AG10803 (cell line): ENCODE results near the gene SLC4A9.

ENCODE experiments used
- DNase-seq: peaks from one replicate; pipeline ENCODE4 v3.0.0; 2010; ENCODE audit warnings: low read depth
- H3K4me3 ChIP-seq: 2 replicates; pipeline ENCODE4 v1.5.1; 2011; ENCODE audit warnings: mild to moderate bottlenecking, low read length, control low read depth
- CTCF ChIP-seq: conservative IDR thresholded peaks from 2 replicates; pipeline ENCODE4 v1.5.1; 2011; ENCODE audit warnings: mild to moderate bottlenecking, low read length, control low read depth, inconsistent platforms

SLC4A9 gene

GRCh38 chr5:140382866-140383265 is 22.9 kb downstream of the SLC4A9 start:
- no peak for TF ChIP-seq CTCF
- no peak for DNase-seq
- no peak overlapping the region for H3K4me3 ChIP-seq

GRCh38 chr5:140383300-140383699 is 23.3 kb downstream of the SLC4A9 start:
- TF ChIP-seq CTCF, result no peak
- H3K4me3 ChIP-seq, result no peak overlapping the region

GRCh38 chr5:140388052-140388451 is 28.1 kb downstream of the SLC4A9 start:
- H3K4me3 ChIP-seq, result no peak overlapping the region
- TF ChIP-seq CTCF, result no peak
- no peak for DNase-seq

More at GRCh38 chr5:140383300-140383699, 23.3 kb downstream of the SLC4A9 start:
- no peak for DNase-seq

GRCh38 chr5:140391312-140391711 is 31.3 kb downstream of the SLC4A9 start:
- no peak overlapping the region for H3K4me3 ChIP-seq
- TF ChIP-seq CTCF, result no peak
- peak; percentile 90 for DNase-seq

- TF ChIP-seq CTCF, result no peak
- no peak for DNase-seq
- H3K4me3 ChIP-seq, result no peak overlapping the region
These were observed 31.7 kb downstream of the SLC4A9 start for GRCh38 chr5:140391732-140392131.

- TF ChIP-seq CTCF, result no peak
- no peak for DNase-seq
- H3K4me3 ChIP-seq, result no peak overlapping the region
These were observed 33.7 kb downstream of the SLC4A9 start for GRCh38 chr5:140393738-140394137.

GRCh38 chr5:140398379-140398811 is 38.4 kb downstream of the SLC4A9 start:
- TF ChIP-seq CTCF, result no peak
- H3K4me3 ChIP-seq, result no peak overlapping the region
- DNase-seq, result peak; percentile 54
